HG03025 (cell line): ENCODE measurements around the gene IQCK.

Experiments used
- ATAC-seq: cut with Tn5 transposase; IDR thresholded peaks from one replicate; pipeline ENCODE4 v1.9.1; 2021; ENCODE audit warnings: mild to moderate bottlenecking, moderate library complexity; ENCODE audit not compliant: unreplicated experiment, low FRiP score

Gene IQCK

DNA sequence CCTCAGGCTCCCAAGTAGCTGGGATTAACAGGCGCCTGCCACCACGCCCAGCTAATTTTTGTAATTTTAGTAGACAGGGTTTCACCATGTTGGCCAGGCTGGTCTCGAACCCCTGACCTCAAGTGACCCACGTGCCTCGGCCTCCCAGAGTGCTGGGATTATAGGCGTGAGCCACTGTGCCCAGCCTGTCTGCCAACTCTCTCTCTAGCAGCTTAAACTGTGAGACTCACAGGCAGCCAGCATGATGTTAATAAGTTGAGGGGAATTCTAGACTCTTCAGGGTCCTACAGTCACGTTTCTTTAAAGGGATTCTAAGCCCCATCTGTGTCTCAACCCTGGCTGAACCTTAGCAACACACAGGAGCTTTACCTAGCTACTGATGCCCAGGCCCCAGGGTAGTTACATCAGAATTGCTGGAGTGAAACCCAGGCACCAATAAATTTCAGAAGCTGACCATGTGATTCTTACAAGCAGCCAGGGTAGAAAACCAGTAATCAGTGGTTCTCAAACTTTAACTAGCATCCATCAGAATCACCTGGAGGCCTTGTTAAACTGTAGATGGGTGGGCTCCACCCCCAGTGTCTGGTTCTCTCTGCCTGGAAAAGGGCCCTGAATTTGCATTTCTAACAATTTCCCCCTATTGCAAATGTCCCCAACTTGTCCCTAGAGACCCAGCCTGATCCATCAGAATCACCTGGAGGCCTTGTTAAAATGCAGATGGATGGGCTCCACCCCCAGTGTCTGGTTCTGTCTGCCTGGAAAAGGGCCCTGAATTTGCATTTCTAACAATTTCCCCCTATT, 135.9 kb downstream of the IQCK start:
- no peak for ATAC-seq

GRCh38 chr16:19854543-19854876, 136.4 kb downstream of the IQCK start:
- no peak for ATAC-seq

DNA sequence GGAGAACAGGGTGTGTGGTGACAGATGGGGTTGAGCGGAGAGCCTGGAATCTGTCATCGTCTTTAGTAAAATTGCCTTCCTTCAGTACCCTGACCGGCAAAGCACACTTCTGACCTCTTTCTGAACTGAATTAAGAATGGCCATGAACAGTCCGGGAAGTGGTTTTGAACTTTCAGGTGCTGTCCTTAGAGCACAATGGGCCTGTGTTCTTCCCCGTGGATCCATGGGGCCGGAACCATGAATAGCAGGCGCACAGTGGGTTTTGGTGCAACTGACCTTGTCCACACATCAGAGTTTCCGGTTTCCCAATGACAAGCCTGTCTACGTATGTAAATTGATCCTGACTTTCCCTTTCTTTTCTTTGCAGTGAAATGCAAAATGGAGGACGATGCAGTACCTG, 138.0 kb downstream of the IQCK start:
- no peak for ATAC-seq

DNA sequence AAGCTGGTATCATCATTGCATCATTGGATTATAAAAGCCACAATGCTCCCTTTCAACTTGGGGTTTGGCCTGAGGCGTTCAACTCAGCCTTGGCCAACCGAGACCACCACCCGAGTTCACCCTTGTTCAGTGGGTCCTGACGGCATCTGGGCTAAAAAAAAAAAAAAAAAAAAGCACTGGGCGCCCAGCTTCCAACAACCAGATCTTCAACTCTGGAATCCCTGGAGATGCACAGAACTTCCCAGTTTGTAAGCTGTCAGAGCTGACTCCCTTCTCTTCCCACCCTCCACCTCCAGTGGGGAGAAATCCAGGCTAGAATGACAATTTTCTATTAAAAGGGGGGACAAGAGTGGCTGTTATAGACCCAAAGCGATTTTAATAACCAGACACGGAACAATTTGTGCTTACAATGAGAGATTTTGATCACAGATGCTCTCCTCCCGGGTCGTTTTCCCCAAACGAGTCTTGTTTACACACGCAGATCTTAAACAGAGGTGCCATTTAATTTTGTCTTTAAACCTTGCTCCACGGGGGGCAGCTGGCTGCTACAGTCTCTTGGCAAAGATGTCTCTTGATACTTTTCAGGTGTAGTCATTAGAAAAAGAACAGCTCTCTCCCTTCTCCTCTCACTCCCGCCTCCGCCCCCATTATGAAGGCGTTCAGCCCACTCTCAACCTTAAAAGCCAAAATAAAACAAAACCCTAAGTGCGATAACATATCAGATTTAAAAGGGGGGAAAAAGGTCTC, 139.7 kb downstream of the IQCK start:
- ATAC-seq, result no peak

DNA sequence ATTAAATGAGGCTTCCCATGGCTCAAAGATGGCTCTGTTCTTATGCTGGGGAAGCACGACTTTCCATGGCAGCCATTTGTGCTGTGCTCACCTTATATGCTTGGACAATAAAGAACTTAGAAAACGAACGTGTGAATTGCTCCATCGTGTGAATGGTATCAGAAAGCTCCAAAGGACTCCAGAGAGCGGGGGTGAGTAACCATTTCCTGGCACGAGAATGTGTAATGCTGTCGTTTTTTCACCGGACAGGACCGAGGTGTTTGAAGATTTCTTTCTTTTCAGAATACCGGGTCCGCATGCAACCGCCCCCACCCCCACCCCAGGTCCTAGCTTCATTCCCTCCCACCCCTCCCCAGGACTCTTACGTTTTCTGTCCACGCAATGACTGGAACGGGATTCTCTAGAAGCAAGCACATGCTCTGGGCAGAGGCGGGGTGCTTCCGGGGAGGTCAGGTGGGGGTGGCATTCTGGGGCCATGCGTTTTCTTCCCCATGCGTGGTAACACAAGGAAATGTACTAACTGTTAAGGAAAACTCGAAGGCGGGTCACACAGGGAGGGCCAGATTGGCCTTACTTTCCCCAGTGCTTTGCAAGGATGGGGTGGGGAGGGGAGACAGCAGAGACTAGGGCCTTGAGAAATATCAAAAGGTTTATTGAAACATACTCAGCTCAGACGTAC, 140.4 kb downstream of the IQCK start:
- no peak for ATAC-seq

- no peak for ATAC-seq
These were observed 141.1 kb downstream of the IQCK start for GRCh38 chr16:19859166-19859565.

- no peak for ATAC-seq
These were observed 141.5 kb downstream of the IQCK start for GRCh38 chr16:19859603-19860002.

DNA sequence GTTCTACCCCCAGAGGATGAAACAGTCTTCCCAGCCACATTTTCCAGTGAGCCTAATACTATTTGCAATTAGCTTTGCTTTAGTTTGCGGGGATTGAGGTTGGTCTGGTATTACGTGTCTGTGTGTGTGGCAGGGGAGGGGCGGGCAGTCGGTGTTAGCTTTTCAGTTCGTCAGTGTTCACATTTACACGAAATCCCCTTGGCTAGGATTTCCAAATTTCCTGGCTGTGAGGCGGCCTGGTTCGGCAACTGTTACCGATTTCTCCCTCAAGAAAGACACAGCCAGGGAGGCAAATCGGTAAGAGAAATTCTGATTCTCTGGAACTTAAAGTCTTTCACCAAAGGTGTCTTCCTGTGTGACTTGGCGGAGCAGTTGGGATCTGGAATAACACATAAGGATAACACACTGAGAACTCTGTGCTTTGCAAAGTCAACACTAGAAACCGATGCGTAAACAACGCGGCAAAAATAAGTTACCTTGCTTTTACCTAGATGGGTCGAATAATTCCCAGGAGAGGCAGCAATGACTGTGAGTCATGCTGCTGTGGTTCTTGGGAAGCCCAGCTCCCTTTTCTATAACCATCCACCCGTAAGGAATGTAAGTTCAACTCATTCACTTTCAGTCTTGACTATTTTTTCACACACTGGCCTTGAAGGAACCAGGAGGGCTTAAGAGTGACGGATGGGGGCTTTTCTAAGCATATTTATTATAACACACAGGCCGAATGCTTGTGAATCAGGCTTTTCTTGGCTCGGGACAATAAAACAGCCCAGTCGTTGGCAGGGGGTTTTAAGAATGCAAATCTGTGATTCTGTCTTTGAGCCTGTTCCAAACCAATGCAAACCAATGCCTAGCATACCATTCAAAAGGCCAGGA, 142.3 kb downstream of the IQCK start:
- ATAC-seq, result no peak

DNA sequence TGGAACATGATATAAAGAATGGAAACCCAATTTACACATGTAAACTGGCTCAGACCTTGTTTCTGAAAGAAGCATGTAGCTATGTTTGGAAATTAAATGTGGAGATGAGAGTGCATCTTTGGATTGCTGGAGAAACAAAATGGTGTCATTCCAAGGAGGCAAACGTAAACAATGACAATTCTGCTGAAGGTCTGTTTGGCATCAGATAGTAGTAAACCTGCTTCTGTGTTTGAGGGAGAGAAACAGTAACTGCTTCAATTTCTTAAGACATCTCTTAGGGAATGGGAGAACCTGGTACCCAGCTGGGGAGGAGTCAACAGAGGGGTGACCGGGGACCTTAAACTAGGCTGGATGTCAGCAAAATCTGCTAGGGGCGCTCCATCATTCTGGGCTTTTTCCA, 143.1 kb downstream of the IQCK start:
- no peak for ATAC-seq

DNA sequence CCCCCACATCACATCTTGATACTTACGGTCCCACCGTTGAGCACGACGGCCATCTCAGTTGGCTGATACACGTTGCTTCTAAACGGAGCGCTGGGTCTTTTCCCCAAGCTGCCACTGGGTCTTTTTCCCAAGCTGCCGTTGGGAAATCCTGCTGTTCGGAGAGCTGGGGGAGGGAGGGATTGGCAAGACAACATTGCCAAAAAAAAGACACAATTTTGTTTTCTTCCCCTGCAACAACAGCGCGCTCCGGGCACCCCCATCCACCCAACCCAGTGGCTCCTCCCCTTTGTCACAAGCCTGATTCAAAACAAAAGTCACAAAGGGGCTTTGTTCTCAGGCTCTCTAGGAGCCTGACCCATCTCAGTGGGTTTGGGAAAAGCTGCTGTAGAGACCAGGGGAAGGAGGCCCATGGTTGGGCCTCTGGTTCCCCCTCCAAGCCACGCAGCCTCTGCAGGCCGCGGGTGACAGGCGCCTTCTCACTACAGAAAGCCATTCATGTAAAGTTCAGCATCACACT, 143.8 kb downstream of the IQCK start:
- ATAC-seq, result no peak

DNA sequence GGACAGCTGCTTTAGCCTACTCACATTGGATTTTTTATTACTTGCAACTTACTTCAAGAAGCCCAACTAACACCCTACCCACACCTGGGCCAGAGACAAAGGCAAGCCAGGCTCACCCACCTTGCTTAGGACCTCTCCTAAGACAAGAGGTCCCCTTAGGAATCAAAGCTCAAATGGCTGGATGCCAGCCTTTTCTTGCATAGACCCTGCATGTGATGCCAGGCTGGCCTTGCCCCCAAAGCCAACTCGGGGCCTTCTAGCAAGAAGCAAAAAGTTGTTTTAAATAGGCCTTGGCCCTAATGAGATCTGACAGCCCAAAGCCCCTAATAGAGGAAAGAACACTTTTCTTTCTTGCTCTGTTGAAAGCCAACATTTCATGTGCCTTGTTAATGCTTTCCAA, 145.9 kb downstream of the IQCK start:
- no peak for ATAC-seq

- no peak for ATAC-seq
These were observed 146.5 kb downstream of the IQCK start for GRCh38 chr16:19864566-19864965.

- ATAC-seq, result no peak
These were observed 150.3 kb downstream of the IQCK start for GRCh38 chr16:19868421-19868820.

DNA sequence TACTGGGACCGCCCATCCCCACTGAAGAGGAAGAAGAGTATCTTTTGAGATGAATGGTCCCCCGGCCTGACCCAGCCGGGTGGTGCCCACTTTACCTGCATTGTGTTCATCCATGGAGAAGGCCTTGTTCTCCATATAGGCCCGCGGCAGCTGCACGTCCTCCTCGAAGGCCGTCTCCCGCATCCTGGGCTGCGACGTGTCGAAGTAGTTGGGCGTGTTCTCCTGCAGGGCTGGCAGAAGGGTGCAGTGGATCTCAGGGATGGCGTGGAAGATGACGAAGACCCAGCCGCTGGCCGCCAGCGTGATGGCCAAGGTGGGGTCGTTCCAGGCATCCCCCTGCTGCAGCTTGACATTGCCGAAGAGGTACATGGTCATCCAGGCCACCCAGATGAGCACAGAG, 153.7 kb downstream of the IQCK start:
- no peak for ATAC-seq

- no peak for ATAC-seq
These were observed 154.2 kb downstream of the IQCK start for GRCh38 chr16:19872179-19872863.

- no peak for ATAC-seq
These were observed 154.9 kb downstream of the IQCK start for GRCh38 chr16:19872935-19873334.

DNA sequence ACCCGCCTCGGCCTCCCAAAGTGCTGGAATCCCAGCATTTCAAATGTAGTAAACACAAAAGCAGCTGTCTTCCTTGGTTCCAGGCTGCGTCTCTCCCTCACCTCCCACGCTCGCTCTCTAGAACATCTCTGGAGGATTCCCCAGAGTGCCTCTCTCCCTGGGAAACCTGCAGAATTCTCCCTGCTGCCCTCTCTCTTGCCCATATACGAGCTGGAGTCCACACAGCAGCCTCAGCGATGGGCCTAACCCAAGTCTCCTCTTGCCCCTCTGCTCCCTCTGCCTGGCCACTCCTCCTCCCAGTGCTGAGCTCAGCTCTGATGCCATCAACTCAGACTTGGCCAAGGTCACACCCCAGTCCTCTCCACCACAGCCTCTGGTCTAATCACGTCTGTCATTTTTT, 156.0 kb downstream of the IQCK start:
- ATAC-seq, result no peak

DNA sequence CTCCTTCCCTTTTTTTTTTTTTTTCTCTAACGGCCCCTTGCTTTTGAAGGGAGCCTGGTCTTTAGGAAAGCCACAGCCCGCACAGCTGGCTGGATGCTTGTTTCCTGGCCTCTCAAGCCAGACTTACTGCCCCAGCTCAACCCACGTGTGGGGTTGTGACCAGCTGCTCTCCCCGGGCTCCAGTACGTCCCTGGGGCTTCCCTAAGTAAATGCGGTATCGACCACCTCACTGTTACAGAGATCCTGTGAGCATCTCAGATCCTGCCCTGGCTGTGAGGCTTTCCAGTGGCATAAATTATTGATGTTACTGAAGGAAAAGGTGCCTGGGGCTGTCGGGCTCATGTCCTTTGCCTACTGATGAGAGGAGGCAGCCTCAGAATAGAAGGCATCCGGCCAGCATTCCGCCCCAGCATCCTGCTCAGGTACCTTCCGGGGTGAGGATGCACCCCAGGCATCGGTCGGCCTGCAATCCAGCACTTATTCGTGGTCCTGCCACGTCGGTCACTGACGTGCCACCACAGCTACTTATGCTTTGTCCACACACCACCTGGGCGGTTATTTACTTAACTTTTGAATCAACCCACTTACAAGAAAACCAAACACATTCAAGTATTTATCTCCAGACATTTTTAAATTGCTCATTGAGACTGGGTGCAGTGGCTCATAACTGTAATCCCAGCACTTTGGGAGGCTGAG, 156.9 kb downstream of the IQCK start:
- ATAC-seq, result no peak

DNA sequence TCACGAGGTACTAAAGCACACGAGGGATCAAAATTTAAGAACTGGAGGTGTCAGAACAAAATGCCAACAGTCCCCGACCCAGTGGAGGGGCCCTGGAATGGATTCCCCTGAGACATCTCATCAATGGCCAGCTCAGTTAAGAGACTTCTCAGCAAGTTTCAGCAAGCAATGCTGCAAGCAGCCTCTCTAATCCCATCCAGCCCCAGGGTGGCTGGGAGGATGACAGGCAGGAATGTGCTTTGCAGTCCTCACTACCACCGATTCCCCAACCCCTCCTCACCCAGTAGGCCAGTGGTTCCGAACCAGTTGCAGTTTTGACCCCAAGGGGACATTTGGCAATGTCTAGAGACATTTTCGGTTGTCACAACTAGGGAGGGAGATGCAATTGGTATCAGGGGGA, 157.8 kb downstream of the IQCK start:
- no peak for ATAC-seq
